Heart right ventricle (tissue), 16 donors: ENCODE results near the gene CYS1. TPM values are rescaled to one million over a fixed set of nuclear protein-coding genes. Genes with fewer than 3 reads are reported as not detected.

Experiments
- ATAC-seq, 8 donors: fragments of 200-7000 bp; cut with Tn5 transposase; one replicate each; pipeline ENCODE4 v1.9.1; 2020; ENCODE audit warnings: mild to moderate bottlenecking in 8 of 8, moderate library complexity in 8 of 8, moderate number of reproducible peaks in 1 of 8
- DNase-seq, 2 donors: peaks; one replicate each; pipeline ENCODE4 v3.0.0-alpha.2; 2020
- H3K27ac ChIP-seq, 10 donors: fragments of 200-600 bp; sonication (generic) in 2 of 10; one replicate each; pipeline versions ENCODE4 v1.5.0 to v1.8.0; 2020 to 2022; ENCODE audit warnings: mild to moderate bottlenecking in 3 of 10
- H3K27me3 ChIP-seq, 7 donors: fragments of 200-600 bp; one replicate each; pipeline ENCODE4 v1.8.0; 2021 to 2022; ENCODE audit warnings: mild to moderate bottlenecking in 2 of 7
- H3K36me3 ChIP-seq, 9 donors: fragments of 200-600 bp; sonication (generic) in 1 of 9; one replicate each; pipeline versions ENCODE4 v1.5.0 to v1.8.0; 2020 to 2022; ENCODE audit warnings: mild to moderate bottlenecking in 2 of 9
- H3K4me1 ChIP-seq, 9 donors: fragments of 200-600 bp; sonication (generic) in 1 of 9; one replicate each; pipeline versions ENCODE4 v1.5.0 to v1.8.0; 2020 to 2022; ENCODE audit warnings: mild to moderate bottlenecking in 4 of 9
- H3K4me3 ChIP-seq, 10 donors: fragments of 200-600 bp; sonication (generic) in 2 of 10; one replicate each; pipeline versions ENCODE4 v1.5.0 to v1.8.0; 2020 to 2022; ENCODE audit warnings: mild to moderate bottlenecking in 7 of 10, moderate library complexity in 2 of 10
- H3K9me3 ChIP-seq, 11 donors: fragments of 200-600 bp in 10 of 11; sonication (generic) in 2 of 11; one replicate each; pipeline versions ENCODE4 v1.5.0 to v1.8.0; 2013 to 2022; ENCODE audit warnings: mild to moderate bottlenecking in 2 of 11, control low read depth in 1 of 11, moderate library complexity in 1 of 11
- CTCF ChIP-seq, 9 donors: fragments of 200-600 bp; sonication (generic) in 2 of 9; IDR thresholded peaks; one replicate each; pipeline versions ENCODE4 v1.5.0 to v1.8.0; 2021 to 2022; ENCODE audit warnings: antibody characterized with exemption in 9 of 9, mild to moderate bottlenecking in 5 of 9, moderate library complexity in 1 of 9
- WGBS, 2 donors: extraction: QIAGEN DNeasy Blood & Tissue Kit; methylation state at CpG; one replicate each; pipeline ENCODE4 v1.1.7; 2013; ENCODE audit warnings: inconsistent platforms in 1 of 2; 5-methylcytosine and 5-hydroxymethylcytosine counted together
- intact Hi-C, 10 donors: fragments of 100-400 bp; cut with DNase I; formaldehyde crosslinking; loops; one replicate each; pipeline versions ENCODE4 v1.11.1 to v1.14.2; 2022
- polyA plus RNA-seq, 2 donors: library from polyadenylated mRNA; stranded (reverse); fragments of 200-250 nt; gene quantifications; one replicate each; pipeline ENCODE4 v1.2.3, GENCODE V29; 2013
- total RNA-seq, 10 donors: library from RNA; stranded (reverse); fragmentation: NEBNext Ultra II Directional in 3 of 10; extraction: Animal tissue kit (Norgen Biotek cat#: 25700) in 3 of 10; gene quantifications; one replicate each; pipeline versions ENCODE4 v1.2.1 to v1.2.4, GENCODE V29; 2021 to 2023
- donor health status: Arrhythmogenic right ventricular cardiomyopathy.
- donor health status: ischemic (EF 13 %, LVEDD 7.1; RV severe dilation, severe dysfunction).
- donor health status: healthy with polysubstance abuse.
- donor health status: DM: no; HTN: yes; CAD: no.
- donor health status: DM: no; HTN: no; CAD: no.
- donor health status: ischemic (EF 25% LVEDD 6.9; RV normal size, moderate dysfunction).
- donor health status: ischemic (EF 25% LVEDD 5.7; RV mildly dilated, moderate dysfunction).
- donor health status: healthy.
- donor health status: DM: yes; HTN: yes; CAD: no.
- donor health status: Ischemic cardiomyopathy.
- donor health status: ischemic (EF 35%, LVEDD 5.7; RV mildly dilated, moderate dysfunction).
- donor health status: nonischemic (EF 11% LVEDD 7.7; RV severe dilation, severe dysfunction).
- donor health status: DM: yes; HTN: yes; CAD: no.
- donor health status: PGD.
- donor health status: ischemic (EF 29% LVEDD 5.4; RV normal size, mild dysfunction).
- donor health status: nonischemic (EF 23%, LVEDD 6.1; RV moderate dilation, normal function).

The CYS1 gene
- total and polyA plus RNA-seq, 12 donors: 0.38 to 7.2 (median 2.8) TPM

- Histone ChIP-seq H3K9me3 (no peaks in the 10 kb centered on the region), H3K36me3 (no peaks in the 10 kb centered on the region), H3K27me3 (peaks cover 0 to 16% (median 0%) of the 10 kb centered on the region in 7 donors), H3K4me3 (no peak overlapping the region), H3K27ac (peak overlapping the region; percentile 39 to 80 (median 66)), H3K4me1 (peaks cover 21 to 47% (median 35%) of the 10 kb centered on the region in 9 donors)
- DNase-seq (no peak), ATAC-seq (peak in 5 of 8 donors; percentile 5 to 46 (median 22))
- 74 to 81% methylated on average over 19 of the region's 19 CpGs for WGBS, 2 donors
- intact Hi-C loops: no loop called here
- no peak for TF ChIP-seq CTCF (IDR thresholded peaks at IDR 0.05)
These were observed 70.9 kb downstream of the CYS1 start for GRCh38 chr2:10009271-10009810.

GRCh38 chr2:10008809-10009176 lies 71.4 kb downstream of the CYS1 start:
- H3K36me3 ChIP-seq: no peaks in the 10 kb centered on the region
- intact Hi-C loops: no loop called here
- H3K27me3 ChIP-seq: peaks cover 0 to 16% (median 0%) of the 10 kb centered on the region in 7 donors
- H3K27ac ChIP-seq: peak overlapping the region in 8 of 10 donors; percentile 43 to 80 (median 68)
- DNase-seq: no peak
- 79 to 83% methylated on average over 9 of the region's 9 CpGs for WGBS, 2 donors
- TF ChIP-seq CTCF (IDR thresholded peaks at IDR 0.05): no peak
- H3K9me3 ChIP-seq: no peaks in the 10 kb centered on the region
- no peak for ATAC-seq
- peaks cover 21 to 52% (median 35%) of the 10 kb centered on the region in 9 donors for H3K4me1 ChIP-seq
- H3K4me3 ChIP-seq: no peak overlapping the region

GRCh38 chr2:10007921-10008808 lies 72.0 kb downstream of the CYS1 start:
- Histone ChIP-seq H3K9me3 (no peaks in the 10 kb centered on the region), H3K4me1 (peaks cover 21 to 54% (median 35%) of the 10 kb centered on the region in 9 donors), H3K4me3 (no peak overlapping the region), H3K27ac (peak overlapping the region in 8 of 10 donors; percentile 43 to 80 (median 68)), H3K36me3 (no peaks in the 10 kb centered on the region), H3K27me3 (peaks cover 0 to 16% (median 0%) of the 10 kb centered on the region in 7 donors)
- ATAC-seq (peak in 4 of 8 donors; percentile 0 to 30 (median 16)), DNase-seq (peak in 1 of 2 donors; percentile 50)
- peak in 2 of 9 donors; percentile 8 to 22 for TF ChIP-seq CTCF (IDR thresholded peaks at IDR 0.05)
- intact Hi-C loops: no loop called here
- WGBS, 2 donors: 63 to 80% methylated on average over 22 of the region's 22 CpGs

GRCh38 chr2:10007435-10007834 lies 72.8 kb downstream of the CYS1 start:
- H3K27me3 ChIP-seq: peaks cover 0 to 16% (median 0%) of the 10 kb centered on the region in 7 donors
- H3K9me3 ChIP-seq: no peaks in the 10 kb centered on the region
- no peaks in the 10 kb centered on the region for H3K36me3 ChIP-seq
- TF ChIP-seq CTCF (IDR thresholded peaks at IDR 0.05): no peak
- H3K4me1 ChIP-seq: peaks cover 21 to 54% (median 40%) of the 10 kb centered on the region in 9 donors
- ATAC-seq: no peak
- H3K27ac ChIP-seq: peak overlapping the region in 6 of 10 donors; percentile 37 to 80 (median 74)
- intact Hi-C loops: no loop called here
- DNase-seq: no peak
- no peak overlapping the region for H3K4me3 ChIP-seq
- WGBS, 2 donors: 76 to 89% methylated on average over 9 of the region's 9 CpGs

Other genes with a start within 250 kb of the CYS1 start
- gene TAF1B, start 236.9 kb downstream of the CYS1 start, total RNA-seq: 1 to 10 TPM; 2.4 to 7.9 (median 4.9) TPM
- gene TAF1B, start 236.9 kb downstream of the CYS1 start, polyA plus RNA-seq: 1 to 10 TPM; 1.8 to 3.0 TPM
- 1 to 10 TPM in 5 of 10 donors, under 1 TPM in 5; 0.57 to 3.0 (median 1.2) TPM for gene GRHL1, start 128.7 kb downstream of the CYS1 start, total RNA-seq
- gene GRHL1, start 128.7 kb downstream of the CYS1 start, polyA plus RNA-seq: under 1 TPM; 0.29 to 0.80 TPM
- gene KLF11, start 36.9 kb downstream of the CYS1 start, total RNA-seq: 10 to 100 TPM; 13.3 to 33.7 (median 20.0) TPM
- gene KLF11, start 36.9 kb downstream of the CYS1 start, polyA plus RNA-seq: 1 to 10 TPM; 6.1 to 7.2 TPM
- 10 to 100 TPM in 1 of 10 donors, 1 to 10 TPM in 5, under 1 TPM in 4; 0.08 to 18.7 (median 1.3) TPM for gene RRM2, start 42.3 kb upstream of the CYS1 start, total RNA-seq
- gene RRM2, start 42.3 kb upstream of the CYS1 start, polyA plus RNA-seq: under 1 TPM; 0.22 to 0.28 TPM
- gene HPCAL1, start 222.5 kb upstream of the CYS1 start, total RNA-seq: 10 to 100 TPM; 15.8 to 49.2 (median 22.8) TPM
- gene HPCAL1, start 222.5 kb upstream of the CYS1 start, polyA plus RNA-seq: 10 to 100 TPM; 31.8 to 46.4 TPM